ENCODE measurements around the gene BRD1.

The BRD1 gene

DNA sequence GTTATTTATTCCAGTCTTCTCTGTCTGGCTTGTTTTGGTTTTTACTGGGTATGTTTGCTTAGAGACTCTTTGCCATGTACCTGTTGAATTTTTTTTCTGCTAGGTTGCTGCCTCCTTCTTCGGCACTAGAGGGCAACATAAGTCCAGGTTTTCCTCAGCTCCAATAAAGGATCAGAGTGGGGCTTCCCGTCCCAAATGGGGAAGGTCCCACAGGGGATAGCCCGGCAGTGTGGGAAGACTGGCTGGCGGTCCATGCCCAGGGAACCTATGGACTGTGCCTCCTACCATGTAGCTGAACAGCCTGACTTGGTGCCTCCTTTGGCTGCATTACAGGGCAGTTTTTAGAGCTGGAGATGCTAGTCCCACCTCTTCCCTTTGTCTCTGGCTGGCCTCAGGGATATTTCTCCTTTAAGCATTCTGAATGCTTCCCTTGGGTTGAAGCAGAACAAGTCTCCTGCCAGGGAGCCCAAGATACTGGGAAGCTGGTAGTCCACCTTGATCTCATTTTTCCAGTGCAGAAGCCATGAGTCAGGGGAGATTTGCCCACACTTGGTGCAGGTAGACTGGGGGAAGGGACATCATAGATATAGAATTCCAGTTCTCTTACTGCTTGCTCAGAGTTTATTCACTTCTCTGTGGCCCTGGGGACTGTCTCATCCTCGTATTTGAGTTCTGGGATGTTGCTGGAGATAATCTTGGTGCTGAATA is 60.2 kb downstream of the BRD1 start:
- TF ChIP-seq ZNF384 (IDR thresholded peaks at IDR 0.05) (peak; percentile 62), BHLHE40 (IDR thresholded peaks at IDR 0.05; ENCODE audit: borderline replicate concordance) (no peak), NFRKB (IDR thresholded peaks at IDR 0.05) (no peak), ELF4 (IDR thresholded peaks at IDR 0.05) (no peak)
- TF ChIP-seq, protein P1, sequence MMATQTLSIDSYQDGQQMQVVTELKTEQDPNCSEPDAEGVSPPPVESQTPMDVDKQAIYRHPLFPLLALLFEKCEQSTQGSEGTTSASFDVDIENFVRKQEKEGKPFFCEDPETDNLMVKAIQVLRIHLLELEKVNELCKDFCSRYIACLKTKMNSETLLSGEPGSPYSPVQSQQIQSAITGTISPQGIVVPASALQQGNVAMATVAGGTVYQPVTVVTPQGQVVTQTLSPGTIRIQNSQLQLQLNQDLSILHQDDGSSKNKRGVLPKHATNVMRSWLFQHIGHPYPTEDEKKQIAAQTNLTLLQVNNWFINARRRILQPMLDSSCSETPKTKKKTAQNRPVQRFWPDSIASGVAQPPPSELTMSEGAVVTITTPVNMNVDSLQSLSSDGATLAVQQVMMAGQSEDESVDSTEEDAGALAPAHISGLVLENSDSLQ (IDR thresholded peaks at IDR 0.05): no peak
- DNase-seq (ENCODE audit: extremely low spot score): peak; percentile 62
- ChIA-PET POLR2A (no interaction called here), CTCF (interaction anchor here (0.6 to 1.0 kb wide), 3 partner anchors 20 to 264 kb away, joined by 3 to 4 read pairs (median 3); no protein-coding TSS in a partner anchor)

DNA sequence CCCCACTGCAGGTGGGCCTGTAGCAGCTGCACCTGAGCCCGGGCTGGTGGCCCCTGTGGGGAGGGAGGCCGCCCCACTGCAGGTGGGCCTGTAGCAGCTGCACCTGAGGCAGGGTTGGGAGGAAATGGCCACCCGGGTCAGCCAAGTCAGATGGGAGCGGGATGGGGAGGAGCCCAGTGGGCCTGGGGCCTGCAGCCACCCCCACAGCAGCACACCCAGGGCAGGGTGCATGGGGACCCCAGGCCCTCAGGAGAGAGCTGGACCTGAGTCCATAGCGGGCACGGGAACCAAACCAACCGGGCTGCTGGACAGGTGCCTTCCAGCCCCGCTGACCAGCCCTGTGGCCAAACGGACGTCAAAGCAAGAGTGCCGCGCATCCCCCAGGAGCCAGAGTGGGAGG is 61.7 kb downstream of the BRD1 start:
- POLR2A ChIA-PET: no interaction called here
- CTCF ChIA-PET: no interaction called here
- TF ChIP-seq CTBP1 (IDR thresholded peaks at IDR 0.05; ENCODE audit: borderline replicate concordance) (no peak), ELF4 (IDR thresholded peaks at IDR 0.05) (no peak), FOXK2 (IDR thresholded peaks at IDR 0.05) (no peak), SUZ12 (IDR thresholded peaks at IDR 0.05) (no peak), NFRKB (IDR thresholded peaks at IDR 0.05) (no peak), FOXM1 (IDR thresholded peaks at IDR 0.05; ENCODE audit: borderline replicate concordance) (no peak), SP1 (IDR thresholded peaks at IDR 0.05) (no peak)
- no peak for DNase-seq (ENCODE audit: extremely low spot score)

DNA sequence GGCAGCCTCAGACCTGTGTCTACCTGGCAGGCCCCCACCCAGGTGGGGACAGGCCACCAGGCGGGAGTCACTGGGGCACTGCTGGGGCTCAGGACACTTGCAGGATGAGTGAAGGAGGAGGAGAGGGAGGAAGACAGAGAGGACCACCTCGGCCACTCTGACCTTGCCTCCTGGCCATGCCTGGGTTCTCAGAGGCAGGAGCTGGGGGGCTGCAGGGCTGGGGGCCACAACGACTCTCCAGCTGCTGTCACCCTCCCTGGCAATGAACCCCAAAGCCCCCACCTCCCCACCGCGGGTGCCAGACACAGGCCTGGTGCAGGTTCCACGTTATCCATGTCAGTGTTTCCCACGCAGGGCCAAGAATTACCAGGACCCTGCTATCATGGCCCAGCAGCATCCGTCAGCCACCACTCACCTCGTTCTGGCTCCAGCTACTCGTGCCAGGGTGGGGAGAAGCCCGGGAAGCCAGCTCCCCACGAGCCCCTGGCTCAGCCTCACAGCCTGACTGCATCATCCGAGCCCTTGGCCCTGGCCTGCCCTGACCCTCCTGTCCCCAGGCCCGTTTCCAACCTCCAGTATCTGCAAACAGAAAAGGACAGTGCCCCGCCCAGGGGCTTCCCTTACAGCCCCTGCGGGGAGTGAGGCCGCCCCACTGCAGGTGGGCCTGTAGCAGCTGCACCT is 62.4 kb downstream of the BRD1 start:
- TF ChIP-seq NFRKB (IDR thresholded peaks at IDR 0.05): no peak
- no peak for TF ChIP-seq TARDBP (IDR thresholded peaks at IDR 0.05)
- TF ChIP-seq, protein P1 (IDR thresholded peaks at IDR 0.05): no peak
- no peak for TF ChIP-seq BHLHE40 (IDR thresholded peaks at IDR 0.05; ENCODE audit: borderline replicate concordance)
- TF ChIP-seq LEF1 (IDR thresholded peaks at IDR 0.05; ENCODE audit: borderline replicate concordance): no peak
- no peak for TF ChIP-seq SUZ12 (IDR thresholded peaks at IDR 0.05)
- TF ChIP-seq FOXK2 (IDR thresholded peaks at IDR 0.05): no peak
- TF ChIP-seq SP1 (IDR thresholded peaks at IDR 0.05): no peak
- TF ChIP-seq HDGF (IDR thresholded peaks at IDR 0.05; ENCODE audit: borderline replicate concordance): no peak
- no peak for TF ChIP-seq L3MBTL2 (conservative IDR thresholded peaks at IDR 0.05)
- TF ChIP-seq FOXA1 (IDR thresholded peaks at IDR 0.05): no peak
- no peak for TF ChIP-seq ELF4 (IDR thresholded peaks at IDR 0.05)
- no peak for TF ChIP-seq ZNF384 (IDR thresholded peaks at IDR 0.05)
- TF ChIP-seq CTBP1 (IDR thresholded peaks at IDR 0.05; ENCODE audit: borderline replicate concordance): no peak
- no peak for TF ChIP-seq ARNT (IDR thresholded peaks at IDR 0.05)
- no peak for TF ChIP-seq FOXM1 (IDR thresholded peaks at IDR 0.05; ENCODE audit: borderline replicate concordance)
- ChIA-PET POLR2A (no interaction called here), CTCF (no interaction called here)
- DNase-seq (ENCODE audit: extremely low spot score): no peak

DNA sequence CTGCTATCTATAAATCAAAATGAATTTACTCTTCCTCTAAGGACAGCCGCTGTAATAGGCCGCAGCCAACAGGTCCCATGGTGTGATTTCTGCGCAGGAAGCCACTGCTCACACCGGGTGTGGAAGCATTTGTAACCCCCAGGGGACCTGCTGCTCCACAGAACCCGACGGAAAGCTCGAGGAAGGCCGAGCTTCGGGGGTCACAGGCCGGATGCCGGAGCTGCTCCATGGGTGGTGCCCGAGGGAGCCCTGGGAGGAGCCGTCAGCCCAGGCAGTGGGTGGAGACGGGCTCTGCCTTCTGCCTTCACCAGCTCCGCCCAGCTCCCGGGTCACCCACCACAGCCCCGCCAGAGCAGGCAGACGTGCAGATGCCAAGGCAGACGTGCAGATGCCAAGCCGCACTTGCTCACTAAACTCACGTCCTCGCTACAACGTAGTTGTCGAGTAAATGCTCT is 63.5 kb downstream of the BRD1 start:
- TF ChIP-seq ZNF384 (IDR thresholded peaks at IDR 0.05) (no peak), ELF4 (IDR thresholded peaks at IDR 0.05) (no peak), SP1 (IDR thresholded peaks at IDR 0.05) (no peak), LEF1 (IDR thresholded peaks at IDR 0.05; ENCODE audit: borderline replicate concordance) (no peak), FOXA1 (IDR thresholded peaks at IDR 0.05) (no peak), CTBP1 (IDR thresholded peaks at IDR 0.05; ENCODE audit: borderline replicate concordance) (no peak), FOXK2 (IDR thresholded peaks at IDR 0.05) (no peak), BHLHE40 (IDR thresholded peaks at IDR 0.05; ENCODE audit: borderline replicate concordance) (no peak), SUZ12 (IDR thresholded peaks at IDR 0.05) (no peak), ARNT (IDR thresholded peaks at IDR 0.05) (no peak), FOXM1 (IDR thresholded peaks at IDR 0.05; ENCODE audit: borderline replicate concordance) (no peak), L3MBTL2 (conservative IDR thresholded peaks at IDR 0.05) (no peak), TARDBP (IDR thresholded peaks at IDR 0.05) (no peak)
- TF ChIP-seq, protein P1 (IDR thresholded peaks at IDR 0.05): no peak
- POLR2A ChIA-PET: no interaction called here
- CTCF ChIA-PET: no interaction called here
- DNase-seq (ENCODE audit: extremely low spot score): no peak

DNA sequence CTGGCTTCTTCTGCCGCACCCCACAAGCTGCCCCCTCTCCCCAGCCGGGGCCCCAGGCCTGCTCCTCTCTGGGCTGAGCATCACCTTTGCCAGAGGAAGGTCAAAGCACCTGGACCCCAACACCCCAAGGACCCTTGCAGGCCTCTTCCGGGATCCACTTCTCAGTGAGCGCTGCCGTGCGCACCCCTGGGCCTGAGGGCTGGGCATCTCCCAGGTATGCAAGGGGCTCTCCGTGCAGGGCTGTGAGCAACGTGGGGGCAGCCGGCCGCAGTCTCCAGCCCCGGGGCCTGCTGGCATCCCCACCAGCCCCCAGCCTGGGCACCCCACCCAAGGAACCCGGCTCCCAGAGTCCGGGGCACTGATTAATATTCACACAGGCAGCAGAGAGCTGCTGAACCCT is 64.0 kb downstream of the BRD1 start:
- TF ChIP-seq TARDBP (IDR thresholded peaks at IDR 0.05) (no peak), CTBP1 (IDR thresholded peaks at IDR 0.05; ENCODE audit: borderline replicate concordance) (no peak), FOXM1 (IDR thresholded peaks at IDR 0.05; ENCODE audit: borderline replicate concordance) (no peak), ZNF384 (IDR thresholded peaks at IDR 0.05) (no peak), FOXK2 (IDR thresholded peaks at IDR 0.05) (no peak), HDGF (IDR thresholded peaks at IDR 0.05; ENCODE audit: borderline replicate concordance) (no peak), BHLHE40 (IDR thresholded peaks at IDR 0.05; ENCODE audit: borderline replicate concordance) (no peak), L3MBTL2 (conservative IDR thresholded peaks at IDR 0.05) (no peak), SP1 (IDR thresholded peaks at IDR 0.05) (no peak), ARNT (IDR thresholded peaks at IDR 0.05) (no peak)
- TF ChIP-seq, protein P1 (IDR thresholded peaks at IDR 0.05): no peak
- CTCF ChIA-PET: no interaction called here
- POLR2A ChIA-PET: no interaction called here
- no peak for DNase-seq (ENCODE audit: extremely low spot score)
